HEK293 (cell line): ENCODE measurements around the gene SAXO2.
"Not testable (repeated sequence)": the region's sequence is repeated elsewhere in the genome, so short reads cannot be mapped to it uniquely, and the experiment has no call there.

Experiments used
- CTCF ChIA-PET: fragments of 350-600 bp; formaldehyde crosslinking; extraction: SDS; loops from one replicate; lab custom pipeline; 2021; ENCODE audit warnings: antibody characterized with exemption; lab: Yijun Ruan, JAX
- POLR2A ChIA-PET: fragments of 300-600 bp; formaldehyde crosslinking; extraction: SDS; loops from one replicate; lab custom pipeline; 2020; ENCODE audit warnings: antibody characterized with exemption, inconsistent platforms; lab: Yijun Ruan, JAX
- H3K27ac ChIP-seq: fragments of 200-500 bp; sonication (Bioruptor generic); 2 replicates; pipeline ENCODE4 v1.5.1; 2014; ENCODE audit warnings: low read depth, low read length, control low read depth, inconsistent platforms; ENCODE audit errors: extremely low read depth
- H3K36me3 ChIP-seq, 2 experiments: fragments of 200-500 bp in 1 of 2; sonication (Bioruptor generic) in 1 of 2; 1 replicate in 1 of 2; 2 replicates in 1 of 2; pipeline ENCODE4 v1.5.1; 2014 to 2017; ENCODE audit warnings: inconsistent platforms in 2 of 2, low read length in 2 of 2; ENCODE audit not compliant: control insufficient read depth in 2 of 2, insufficient read depth in 1 of 2
- H3K4me1 ChIP-seq: fragments of 200-500 bp; sonication (Bioruptor generic); 2 replicates; pipeline ENCODE4 v1.5.1; 2014; ENCODE audit warnings: mild to moderate bottlenecking, low read length, inconsistent platforms; ENCODE audit not compliant: control insufficient read depth, insufficient read depth
- H3K4me3 ChIP-seq: 2 replicates; pipeline ENCODE4 v1.5.1; 2011; ENCODE audit warnings: low read depth, mild to moderate bottlenecking, control low read depth, low read length, moderate library complexity
- H3K9me3 ChIP-seq: fragments of 200-500 bp; sonication (Bioruptor generic); 2 replicates; pipeline ENCODE4 v1.5.1; 2014; ENCODE audit warnings: low read depth, low read length, inconsistent platforms; ENCODE audit not compliant: control insufficient read depth, insufficient read depth
- AEBP2 ChIP-seq: fragments of 450-650 bp; formaldehyde crosslinking; IDR thresholded peaks from 2 replicates; pipeline ENCODE4 v1.5.1; 2016; ENCODE audit warnings: missing biosample characterization, missing genetic modification characterization, borderline replicate concordance
- HOXA7 ChIP-seq: sonication (generic); formaldehyde crosslinking; IDR thresholded peaks from 2 replicates; pipeline ENCODE4 v1.8.1; 2022; ENCODE audit warnings: missing genetic modification reagents, borderline replicate concordance
- OVOL3 ChIP-seq: fragments of 450-650 bp; formaldehyde crosslinking; IDR thresholded peaks from 2 replicates; pipeline ENCODE4 v1.5.1; 2016; ENCODE audit warnings: missing biosample characterization, missing genetic modification characterization
- ZNF121 ChIP-seq: fragments of 450-650 bp; formaldehyde crosslinking; IDR thresholded peaks from 2 replicates; pipeline ENCODE4 v1.5.1; 2016; ENCODE audit warnings: missing biosample characterization, missing genetic modification characterization
- ZNF184 ChIP-seq: fragments of 450-650 bp; IDR thresholded peaks from 2 replicates; pipeline ENCODE4 v1.5.1; 2018; ENCODE audit warnings: missing biosample characterization, mild to moderate bottlenecking, missing genetic modification characterization
- ZNF274 ChIP-seq, 2 experiments: fragments of 200-500 bp in 1 of 2; fragments of 450-650 bp in 1 of 2; sonication (Bioruptor generic) in 1 of 2; formaldehyde crosslinking in 1 of 2; IDR thresholded peaks; 2 replicates each; pipeline versions ENCODE4 v1.5.1 to v1.6.1; 2014 to 2016; ENCODE audit warnings: borderline replicate concordance in 1 of 2, inconsistent platforms in 1 of 2, low read length in 1 of 2, missing biosample characterization in 1 of 2, missing genetic modification characterization in 1 of 2
- ZNF335 ChIP-seq: fragments of 450-650 bp; formaldehyde crosslinking; conservative IDR thresholded peaks from 2 replicates; pipeline ENCODE4 v1.5.1; 2016; ENCODE audit warnings: missing biosample characterization, missing genetic modification characterization
- ZNF449 ChIP-seq: fragments of 450-650 bp; formaldehyde crosslinking; IDR thresholded peaks from 2 replicates; pipeline ENCODE4 v1.5.1; 2017; ENCODE audit warnings: missing biosample characterization, mild to moderate bottlenecking, missing genetic modification characterization, moderate library complexity
- ZNF548 ChIP-seq: fragments of 450-650 bp; formaldehyde crosslinking; IDR thresholded peaks from 2 replicates; pipeline ENCODE4 v1.5.1; 2016; ENCODE audit warnings: missing biosample characterization, missing genetic modification characterization
- ZNF580 ChIP-seq: fragments of 450-650 bp; formaldehyde crosslinking; IDR thresholded peaks from 2 replicates; pipeline ENCODE4 v1.5.1; 2016; ENCODE audit warnings: missing biosample characterization, missing genetic modification characterization
- ZNF596 ChIP-seq: fragments of 450-650 bp; IDR thresholded peaks from 2 replicates; pipeline ENCODE4 v1.5.0; 2018; ENCODE audit warnings: missing biosample characterization, mild to moderate bottlenecking, missing genetic modification characterization, moderate library complexity
- ZNF664 ChIP-seq: fragments of 450-650 bp; formaldehyde crosslinking; IDR thresholded peaks from 2 replicates; pipeline ENCODE4 v1.5.1; 2016; ENCODE audit warnings: missing biosample characterization, missing genetic modification characterization
- ZNF777 ChIP-seq: fragments of 450-650 bp; formaldehyde crosslinking; IDR thresholded peaks from 2 replicates; pipeline ENCODE4 v1.5.1; 2017; ENCODE audit warnings: missing biosample characterization, missing genetic modification characterization, borderline replicate concordance

Gene SAXO2

GRCh38 chr15:82231842-82232241, 30.8 kb upstream of the SAXO2 start:
- ChIA-PET POLR2A (no interaction called here), CTCF (interaction anchor here (0.6 kb wide), 1 partner anchor 518 kb away, joined by 3 read pairs; no protein-coding TSS in a partner anchor)
- TF ChIP-seq ZNF449 (tag by site-specific recombination) = no peak
- peak; percentile 42 for TF ChIP-seq ZNF335 (tag by site-specific recombination)
- TF ChIP-seq OVOL3 (tag by site-specific recombination) = no peak
- no peaks in the 10 kb centered on the region for H3K9me3 ChIP-seq
- no peak overlapping the region for H3K27ac ChIP-seq
- H3K36me3 ChIP-seq = peaks cover 14 to 18% of the 10 kb centered on the region in 2 experiments
- no peak overlapping the region for H3K4me3 ChIP-seq
- H3K4me1 ChIP-seq = peaks cover 4% of the 10 kb centered on the region; the same call in 1 of the 2 replicates

GRCh38 chr15:82237944-82238534, 24.6 kb upstream of the SAXO2 start:
- H3K4me3 ChIP-seq, H3K4me1 ChIP-seq, H3K27ac ChIP-seq, H3K9me3 ChIP-seq, CTCF ChIA-PET, POLR2A ChIA-PET: not testable (repeated sequence)
- peaks cover 28 to 33% of the 10 kb centered on the region in 2 experiments for H3K36me3 ChIP-seq

GRCh38 chr15:82239685-82240391, 22.8 kb upstream of the SAXO2 start:
- no peaks in the 10 kb centered on the region for H3K4me1 ChIP-seq
- H3K27ac ChIP-seq = no peak overlapping the region
- CTCF ChIA-PET = interaction anchor here (0.5 to 1.1 kb wide), 2 partner anchors 23 to 327 kb away, joined by 3 to 6 read pairs; partner anchors contain the start of genes EFL1 and SAXO2
- H3K4me3 ChIP-seq = no peak overlapping the region
- POLR2A ChIA-PET = no interaction called here
- TF ChIP-seq ZNF664 (tag by site-specific recombination) (no peak), ZNF121 (tag by site-specific recombination) (no peak), ZNF548 (no peak), AEBP2 (no peak), ZNF580 (tag by site-specific recombination) (no peak), ZNF777 (tag by site-specific recombination) (no peak), ZNF184 (tag by site-specific recombination) (no peak), HOXA7 (no peak), ZNF335 (tag by site-specific recombination) (no peak), ZNF596 (tag by site-specific recombination) (no peak), ZNF274 (IDR thresholded peaks at IDR 0.05; ENCODE audit: low read length) (no peak), ZNF274 (tag by site-specific recombination; IDR thresholded peaks at IDR 0.05; ENCODE audit: borderline replicate concordance) (no peak)
- peaks cover 28 to 38% of the 10 kb centered on the region in 2 experiments for H3K36me3 ChIP-seq
- no peaks in the 10 kb centered on the region for H3K9me3 ChIP-seq

- H3K4me3 ChIP-seq, H3K9me3 ChIP-seq, H3K4me1 ChIP-seq, POLR2A ChIA-PET, H3K27ac ChIP-seq: not testable (repeated sequence)
- H3K36me3 ChIP-seq = peaks cover 20 to 38% of the 10 kb centered on the region in 2 experiments; a peak in 2 of 3 replicates
- CTCF ChIA-PET = interaction anchor here (0.6 kb wide), 1 partner anchor 252 kb away, joined by 7 read pairs; no protein-coding TSS in a partner anchor
These were observed 20.6 kb upstream of the SAXO2 start for GRCh38 chr15:82241836-82242499.

GRCh38 chr15:82243644-82244043, 19.0 kb upstream of the SAXO2 start:
- H3K4me1 ChIP-seq, CTCF ChIA-PET, H3K27ac ChIP-seq, H3K4me3 ChIP-seq, POLR2A ChIA-PET, H3K9me3 ChIP-seq: not testable (repeated sequence)
- H3K36me3 ChIP-seq = peaks cover 18 to 32% of the 10 kb centered on the region in 2 experiments; a peak in 2 of 3 replicates

- H3K4me1 ChIP-seq, CTCF ChIA-PET, H3K9me3 ChIP-seq, POLR2A ChIA-PET, H3K4me3 ChIP-seq, H3K27ac ChIP-seq: not testable (repeated sequence)
- H3K36me3 ChIP-seq = peaks cover 3 to 13% of the 10 kb centered on the region in 2 experiments; a peak in 2 of 3 replicates
These were observed 16.7 kb upstream of the SAXO2 start for GRCh38 chr15:82245956-82246355.
